PC-9 (cell line): ENCODE measurements around the gene COMMD2. TPM values are rescaled to one million over a fixed set of nuclear protein-coding genes. Genes with fewer than 3 reads are reported as not detected.

ENCODE experiments used
- Bru-seq: library from RNA; stranded (reverse); fragments of 400-500 nt; gene quantifications from one replicate; lab custom pipeline; 2021; lab: Mats Ljungman, UMichigan
- BruChase-seq, 2 experiments: library from RNA; stranded (reverse); fragments of 400-500 nt; gene quantifications; one replicate each; lab custom pipeline; 2021; lab: Mats Ljungman, UMichigan
- BruUV-seq: library from RNA; stranded (reverse); fragments of 400-500 nt; replicated peaks from 2 replicates; lab custom pipeline; 2021; lab: Mats Ljungman, UMichigan
- CTCF ChIA-PET: fragments of 300-600 bp; sonication (Branson Sonifier 250); formaldehyde crosslinking; loops from one replicate; lab custom pipeline; 2022; ENCODE audit warnings: antibody characterized with exemption; lab: Charles Lee
- POLR2A ChIA-PET: fragments of 300-600 bp; sonication (Branson Sonifier 250); formaldehyde crosslinking; loops from one replicate; lab custom pipeline; 2022; ENCODE audit warnings: antibody characterized with exemption; ENCODE audit not compliant: unreplicated experiment; lab: Charles Lee
- DNase-seq, 2 experiments: peaks; one replicate each; pipeline versions ENCODE4 v3.0.0 to v3.0.0-alpha.2; 2015 to 2022; ENCODE audit warnings: mixed read lengths in 1 of 2
- H2AFZ ChIP-seq: fragments of 200-600 bp; sonication (generic); 2 replicates; pipeline ENCODE4 v1.8.1; 2017; ENCODE audit warnings: antibody characterized with exemption
- H3F3A ChIP-seq: fragments of 200-600 bp; sonication (generic); 2 replicates; pipeline ENCODE4 v1.8.1; 2017; ENCODE audit warnings: antibody characterized with exemption, mild to moderate bottlenecking, low read depth; ENCODE audit not compliant: insufficient read depth
- H3K27ac ChIP-seq: fragments of 200-600 bp; sonication (generic); 2 replicates; pipeline ENCODE4 v1.6.1; 2016; ENCODE audit warnings: mixed run types
- H3K27me3 ChIP-seq: fragments of 200-600 bp; sonication (generic); 2 replicates; pipeline ENCODE4 v1.6.1; 2016; ENCODE audit warnings: low read depth, mixed run types; ENCODE audit not compliant: insufficient read depth
- H3K36me3 ChIP-seq: fragments of 200-600 bp; sonication (generic); 2 replicates; pipeline ENCODE4 v1.6.1; 2016; ENCODE audit warnings: low read depth, mixed run types
- H3K4me1 ChIP-seq: fragments of 200-600 bp; sonication (generic); replicated peaks from 2 replicates; pipeline ENCODE4 v1.6.1; 2016; ENCODE audit warnings: mixed run types; ENCODE audit not compliant: insufficient read depth
- H3K4me2 ChIP-seq: fragments of 200-600 bp; sonication (generic); 2 replicates; pipeline ENCODE4 v1.6.1; 2017; ENCODE audit warnings: mixed run types
- H3K4me3 ChIP-seq: fragments of 200-600 bp; sonication (generic); 2 replicates; pipeline ENCODE4 v1.6.1; 2016; ENCODE audit warnings: mixed run types
- H3K79me2 ChIP-seq: fragments of 200-600 bp; sonication (generic); 2 replicates; pipeline ENCODE4 v1.6.1; 2017; ENCODE audit warnings: low read depth, mixed run types
- H3K9me2 ChIP-seq: fragments of 200-600 bp; sonication (generic); 2 replicates; pipeline ENCODE4 v1.8.1; 2017; ENCODE audit warnings: mild to moderate bottlenecking; ENCODE audit not compliant: insufficient read depth
- H3K9me3 ChIP-seq: fragments of 200-600 bp; sonication (generic); 2 replicates; pipeline ENCODE4 v1.8.1; 2016; ENCODE audit warnings: low read depth; ENCODE audit not compliant: insufficient read depth
- H4K20me1 ChIP-seq: fragments of 200-600 bp; sonication (generic); 2 replicates; pipeline ENCODE4 v1.8.1; 2017; ENCODE audit not compliant: insufficient read depth
- EZH2 ChIP-seq: fragments of 200-600 bp; sonication (generic); IDR thresholded peaks from 2 replicates; pipeline ENCODE4 v1.8.0; 2017; ENCODE audit warnings: antibody characterized with exemption, low read depth
- intact Hi-C: fragments of 100-400 bp; cut with micrococcal nuclease; formaldehyde crosslinking; loops from one replicate; pipeline ENCODE4 v1.10.0; 2022; ENCODE audit not compliant: unreplicated experiment
- long read RNA-seq: library from polyadenylated mRNA; stranded (forward); transcript quantifications from one replicate; pipeline ENCODE4 v2.0.0, GENCODE V29; 2022
- total RNA-seq: library from RNA; stranded (reverse); gene quantifications from 2 replicates; pipeline ENCODE4 v1.2.3, GENCODE V29; 2021
- TF ChIP-seq, protein P1 (sequence below): fragments of 200-600 bp; sonication (generic); conservative IDR thresholded peaks from 2 replicates; pipeline ENCODE4 v1.6.1; 2017; ENCODE audit warnings: mixed run types, antibody characterized with exemption, mild to moderate bottlenecking, moderate library complexity

COMMD2 gene
- total RNA-seq (58.2 and 74.7 TPM in 2 replicates), Bru-seq, nascent RNA (percentile 94 among the genes with signal in this experiment), BruChase-seq, experiment 1, labeled RNA remaining after a 2-hour chase (percentile 96 among the genes with signal in this experiment), BruChase-seq, experiment 2, labeled RNA remaining after a 6-hour chase (percentile 93 among the genes with signal in this experiment)
- long read RNA-seq, transcript COMMD2-201 (4 exons, 739 nt): minor isoform, 5 of 155 reads
- long read RNA-seq, transcript COMMD2-203 (5 exons, 3,706 nt): major isoform, 136 of 155 reads
- long read RNA-seq, partial matches to known transcripts: 4 of 155 reads
- long read RNA-seq, other reads (novel, unspliced or antisense): 5 of 155 reads

DNA sequence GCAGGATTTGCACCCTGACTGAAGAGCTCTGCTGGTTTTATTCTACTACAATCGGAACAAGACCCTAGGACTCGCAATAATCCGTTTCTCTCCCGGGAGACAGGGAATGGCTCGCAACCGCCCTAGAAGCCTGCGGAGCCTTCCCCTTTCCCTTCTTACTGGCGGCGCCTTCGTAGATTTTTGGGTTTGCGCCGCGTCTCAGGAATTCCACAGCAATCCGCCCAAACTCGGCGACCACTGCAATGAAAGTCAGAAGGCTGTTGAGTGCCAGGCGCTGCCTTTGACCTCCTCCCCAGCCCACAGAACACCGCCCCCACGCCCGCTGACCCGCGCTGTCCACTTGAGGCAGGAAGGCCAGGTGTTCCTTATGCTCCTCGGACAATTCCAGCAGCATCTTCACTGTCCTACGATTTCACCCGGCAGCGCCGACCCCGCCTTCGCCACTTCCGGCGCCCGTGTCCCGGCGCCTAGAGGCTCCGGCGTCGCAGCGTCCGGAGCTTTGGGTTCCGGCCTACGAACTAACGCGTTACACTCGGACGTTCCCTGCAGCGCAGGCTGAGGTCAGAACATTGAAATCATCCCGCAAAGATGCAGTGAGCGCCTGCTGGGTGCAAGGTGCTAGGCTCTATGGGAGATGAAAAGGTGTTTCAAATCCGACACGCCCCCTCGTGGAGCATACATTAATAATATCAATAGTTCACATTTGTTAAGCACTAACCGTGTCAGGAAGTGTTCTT, at the start of gene COMMD2:
Gene COMMD2 (minus strand): TSS at position 439 of the 737 bp plus-strand sequence. CDS start 45 bp downstream, at position 394.
- intact Hi-C loops: loop anchor here (1.0 to 5.0 kb wide), 5 partner anchors 16 to 240 kb away; partner anchors contain the start of genes RNF13 and WWTR1
- Histone ChIP-seq H3K4me2 (peak within 1 kb of the TSS; percentile 97), H2AFZ (peak within 1 kb of the TSS; percentile 96), H3K36me3 (0 out of 2 replicates have a peak, but pooled peaks cover 8% of the 10 kb centered on the region), H3K79me2 (peaks cover 24% of the 10 kb centered on the region), H4K20me1 (no peaks in the 10 kb centered on the region), H3F3A (peaks cover 6% of the 10 kb centered on the region; the same call in 1 of the 2 replicates), H3K27ac (peak within 1 kb of the TSS; percentile 51), H3K9me3 (no peaks in the 10 kb centered on the region), H3K4me3 (peak within 1 kb of the TSS; percentile 88), H3K9me2 (no peaks in the 10 kb centered on the region), H3K27me3 (no peaks in the 10 kb centered on the region), H3K4me1 (peaks cover 17% of the 10 kb centered on the region)
- POLR2A ChIA-PET: interaction anchor here (0.6 to 0.7 kb wide), 3 partner anchors 14 to 156 kb away, joined by 3 to 4 read pairs (median 3); partner anchors contain the start of gene WWTR1
- no peak for TF ChIP-seq EZH2
- TF ChIP-seq, protein P1, sequence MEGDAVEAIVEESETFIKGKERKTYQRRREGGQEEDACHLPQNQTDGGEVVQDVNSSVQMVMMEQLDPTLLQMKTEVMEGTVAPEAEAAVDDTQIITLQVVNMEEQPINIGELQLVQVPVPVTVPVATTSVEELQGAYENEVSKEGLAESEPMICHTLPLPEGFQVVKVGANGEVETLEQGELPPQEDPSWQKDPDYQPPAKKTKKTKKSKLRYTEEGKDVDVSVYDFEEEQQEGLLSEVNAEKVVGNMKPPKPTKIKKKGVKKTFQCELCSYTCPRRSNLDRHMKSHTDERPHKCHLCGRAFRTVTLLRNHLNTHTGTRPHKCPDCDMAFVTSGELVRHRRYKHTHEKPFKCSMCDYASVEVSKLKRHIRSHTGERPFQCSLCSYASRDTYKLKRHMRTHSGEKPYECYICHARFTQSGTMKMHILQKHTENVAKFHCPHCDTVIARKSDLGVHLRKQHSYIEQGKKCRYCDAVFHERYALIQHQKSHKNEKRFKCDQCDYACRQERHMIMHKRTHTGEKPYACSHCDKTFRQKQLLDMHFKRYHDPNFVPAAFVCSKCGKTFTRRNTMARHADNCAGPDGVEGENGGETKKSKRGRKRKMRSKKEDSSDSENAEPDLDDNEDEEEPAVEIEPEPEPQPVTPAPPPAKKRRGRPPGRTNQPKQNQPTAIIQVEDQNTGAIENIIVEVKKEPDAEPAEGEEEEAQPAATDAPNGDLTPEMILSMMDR: peak; percentile 74
- DNase-seq: peak; percentile 79 to 84
- CTCF ChIA-PET: interaction anchor here (1.4 to 1.8 kb wide), 2 partner anchors 56 to 221 kb away, joined by 5 to 7 read pairs; no protein-coding TSS in a partner anchor
- TSS peak; percentile 64 for BruUV-seq

DNA sequence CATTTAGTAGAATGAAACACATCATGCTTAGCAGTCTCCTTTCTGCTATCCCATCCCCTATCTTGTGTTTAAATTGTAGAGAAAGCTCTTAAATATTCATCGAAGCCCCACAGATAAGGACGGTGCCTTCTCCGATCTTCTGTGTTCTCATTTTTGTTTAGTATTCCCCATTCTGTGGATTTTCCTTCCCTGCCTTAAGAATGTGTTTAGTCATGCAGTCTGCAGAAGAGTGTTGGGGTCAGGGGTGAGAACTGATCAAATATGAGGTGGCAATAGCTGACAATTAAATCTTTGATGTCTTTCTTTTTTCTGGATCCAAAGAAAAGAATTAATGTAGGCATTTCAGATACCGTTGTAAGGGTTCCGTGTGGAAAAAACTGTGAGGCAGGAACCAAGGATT, 49.4 kb upstream of the COMMD2 start:
- no peaks in the 10 kb centered on the region for H3K9me3 ChIP-seq
- intact Hi-C loops: no loop called here
- no peak for DNase-seq
- H3K9me2 ChIP-seq: no peaks in the 10 kb centered on the region
- no peaks in the 10 kb centered on the region for H4K20me1 ChIP-seq
- H3K27ac ChIP-seq: no peak overlapping the region
- CTCF ChIA-PET: interaction anchor here (0.6 to 1.2 kb wide), 2 partner anchors 36 to 612 kb away, joined by 3 to 4 read pairs; no protein-coding TSS in a partner anchor
- POLR2A ChIA-PET: no interaction called here
- no peak overlapping the region; the same call in 1 of the 2 replicates for H2AFZ ChIP-seq
- H3K79me2 ChIP-seq: no peaks in the 10 kb centered on the region
- no TSS peak for BruUV-seq
- H3K27me3 ChIP-seq: no peaks in the 10 kb centered on the region
- no peaks in the 10 kb centered on the region for H3F3A ChIP-seq
- H3K36me3 ChIP-seq: no peaks in the 10 kb centered on the region
- H3K4me2 ChIP-seq: no peak overlapping the region
- no peaks in the 10 kb centered on the region; the same call in 1 of the 2 replicates for H3K4me1 ChIP-seq
- TF ChIP-seq, protein P1: no peak
- no peak for TF ChIP-seq EZH2
- H3K4me3 ChIP-seq: no peak overlapping the region

DNA sequence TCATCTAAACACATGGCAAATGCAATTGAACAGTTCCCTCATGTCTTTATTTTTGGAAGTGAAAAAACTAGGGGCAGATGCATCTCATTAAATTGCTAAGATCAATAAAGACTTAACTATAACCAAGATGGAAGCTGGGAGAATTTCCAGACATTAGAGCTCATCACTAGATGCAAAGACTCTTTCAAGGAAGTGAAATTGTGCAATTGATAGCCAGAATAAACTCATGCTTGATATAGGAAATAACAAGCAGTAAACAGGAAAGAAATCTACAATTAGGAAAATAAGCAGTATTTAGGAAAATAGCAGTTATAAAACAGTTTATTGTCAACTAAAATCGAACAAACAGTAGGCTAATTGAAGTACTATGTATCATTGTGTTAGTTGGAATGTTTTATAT, 48.9 kb upstream of the COMMD2 start:
- H3F3A ChIP-seq: no peaks in the 10 kb centered on the region
- no peak for TF ChIP-seq EZH2
- TF ChIP-seq, protein P1: no peak
- H3K79me2 ChIP-seq: no peaks in the 10 kb centered on the region
- no peak overlapping the region for H3K4me3 ChIP-seq
- no peaks in the 10 kb centered on the region for H3K27me3 ChIP-seq
- no peaks in the 10 kb centered on the region for H3K9me3 ChIP-seq
- no peaks in the 10 kb centered on the region for H3K36me3 ChIP-seq
- no peak overlapping the region for H3K4me2 ChIP-seq
- no peak overlapping the region for H2AFZ ChIP-seq
- no peak for DNase-seq
- CTCF ChIA-PET: interaction anchor here (1.2 kb wide), 1 partner anchor 35 kb away, joined by 4 read pairs; no protein-coding TSS in a partner anchor
- no peaks in the 10 kb centered on the region; the same call in 1 of the 2 replicates for H3K4me1 ChIP-seq
- no peaks in the 10 kb centered on the region for H4K20me1 ChIP-seq
- H3K9me2 ChIP-seq: no peaks in the 10 kb centered on the region
- intact Hi-C loops: no loop called here
- POLR2A ChIA-PET: no interaction called here
- H3K27ac ChIP-seq: no peak overlapping the region
- no TSS peak for BruUV-seq
